Stimulated activated CD4-positive, alpha-beta T cell treated with anti-CD3 and anti-CD28 coated beads, Interleukin-1b, Interleukin-23, amount 100 ng/mL, for 48 hours (primary cell): ENCODE results near the gene RBFOX1.

Source experiments
- DNase-seq: peaks from one replicate; pipeline ENCODE4 v3.0.0-alpha.2; 2020

The RBFOX1 gene

GRCh38 chr16:7422036-7422888 is 89.6 kb downstream of the RBFOX1 start:
- DNase-seq = no peak

- DNase-seq = no peak
Observed at GRCh38 chr16:7423434-7424044, 90.9 kb downstream of the RBFOX1 start.

- DNase-seq = no peak
Observed at GRCh38 chr16:7426161-7426560, 93.5 kb downstream of the RBFOX1 start.

- DNase-seq = no peak
Observed at GRCh38 chr16:7431723-7432122, 99.1 kb downstream of the RBFOX1 start.

GRCh38 chr16:7436306-7436705 is 103.7 kb downstream of the RBFOX1 start:
- no peak for DNase-seq

- DNase-seq = no peak
Observed at GRCh38 chr16:7437135-7437804, 104.6 kb downstream of the RBFOX1 start.

- DNase-seq = no peak
Observed at GRCh38 chr16:7437843-7438242, 105.2 kb downstream of the RBFOX1 start.

GRCh38 chr16:7438601-7439000 is 106.0 kb downstream of the RBFOX1 start:
- no peak for DNase-seq

- DNase-seq = no peak
Observed at GRCh38 chr16:7439518-7439917, 106.9 kb downstream of the RBFOX1 start.

- no peak for DNase-seq
Observed at GRCh38 chr16:7440886-7441400, 108.3 kb downstream of the RBFOX1 start.

GRCh38 chr16:7442050-7442449 is 109.4 kb downstream of the RBFOX1 start:
- DNase-seq = no peak

- no peak for DNase-seq
Observed at GRCh38 chr16:7443142-7443541, 110.5 kb downstream of the RBFOX1 start.

GRCh38 chr16:7443648-7444365 is 111.2 kb downstream of the RBFOX1 start:
- no peak for DNase-seq

- no peak for DNase-seq
Observed at GRCh38 chr16:7449306-7449705, 116.7 kb downstream of the RBFOX1 start.

GRCh38 chr16:7449808-7450207 is 117.2 kb downstream of the RBFOX1 start:
- no peak for DNase-seq

GRCh38 chr16:7450440-7450839 is 117.8 kb downstream of the RBFOX1 start:
- no peak for DNase-seq

- no peak for DNase-seq
Observed at GRCh38 chr16:7452090-7452489, 119.4 kb downstream of the RBFOX1 start.

GRCh38 chr16:7456211-7456610 is 123.6 kb downstream of the RBFOX1 start:
- DNase-seq = no peak

- no peak for DNase-seq
Observed at GRCh38 chr16:7458144-7458543, 125.5 kb downstream of the RBFOX1 start.

GRCh38 chr16:7470344-7470743 is 137.7 kb downstream of the RBFOX1 start:
- no peak for DNase-seq

- no peak for DNase-seq
Observed at GRCh38 chr16:7471268-7471667, 138.6 kb downstream of the RBFOX1 start.

- no peak for DNase-seq
Observed at GRCh38 chr16:7482032-7482431, 149.4 kb downstream of the RBFOX1 start.
